Measurements from ENCODE around the gene ZBED4.
"Not testable (repeated sequence)": the region's sequence is repeated elsewhere in the genome, so short reads cannot be mapped to it uniquely, and the experiment has no call there.

The ZBED4 gene

DNA sequence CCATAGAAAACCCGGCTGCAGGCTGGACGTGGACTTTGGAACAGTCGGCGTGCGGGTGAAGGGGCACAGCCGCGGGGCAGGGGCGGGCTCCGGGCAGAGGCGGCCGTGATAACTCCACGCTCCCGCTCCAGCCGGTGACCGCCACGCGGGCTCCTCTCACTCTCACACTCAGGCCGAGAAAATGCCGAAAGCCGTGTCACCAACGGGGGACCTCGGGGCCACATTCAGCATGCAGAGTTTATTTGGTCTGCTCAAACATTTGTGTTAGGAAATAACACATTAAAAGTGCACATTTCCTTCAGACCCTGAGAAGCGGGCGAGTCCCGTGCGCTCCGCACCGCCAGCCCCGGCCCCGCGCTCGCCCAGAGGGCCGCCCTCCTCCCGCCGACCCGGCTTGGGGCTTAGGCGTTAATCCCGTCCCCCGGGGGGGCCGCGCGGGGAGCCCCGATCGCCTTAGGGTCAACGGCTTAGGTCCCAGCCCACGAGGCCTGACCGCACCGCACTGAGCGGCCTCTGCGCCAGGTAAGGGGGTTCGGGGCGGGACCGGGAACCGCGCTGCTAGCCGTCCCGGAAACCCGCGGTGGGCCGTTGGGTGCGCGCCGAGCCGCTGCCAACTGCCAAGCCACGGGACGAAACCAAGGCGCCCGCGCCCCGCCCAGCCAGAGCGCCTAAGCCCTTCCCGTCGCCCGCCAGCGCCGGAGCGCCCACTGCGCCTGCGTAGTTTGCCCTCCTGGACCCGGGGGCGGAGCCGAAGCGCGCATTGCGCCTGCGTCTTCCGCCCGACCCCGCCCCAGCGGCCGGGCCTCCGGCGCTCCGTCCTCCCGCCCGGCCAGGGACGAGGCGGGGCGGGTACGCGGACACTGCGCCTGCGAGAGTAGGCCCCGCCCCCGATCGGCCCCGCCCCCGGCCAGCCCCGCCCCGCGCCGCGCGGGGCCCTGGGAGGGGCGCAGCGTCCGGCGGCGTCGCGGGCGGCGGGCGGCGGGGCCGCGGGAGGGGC lies at the start of gene ZBED4:
TSS of gene ZBED4 (plus strand) at position 947 of the 997 bp plus-strand sequence. CDS start 29,819 bp downstream, outside the sequence.
- peak; percentile 100 for DNase-seq

DNA sequence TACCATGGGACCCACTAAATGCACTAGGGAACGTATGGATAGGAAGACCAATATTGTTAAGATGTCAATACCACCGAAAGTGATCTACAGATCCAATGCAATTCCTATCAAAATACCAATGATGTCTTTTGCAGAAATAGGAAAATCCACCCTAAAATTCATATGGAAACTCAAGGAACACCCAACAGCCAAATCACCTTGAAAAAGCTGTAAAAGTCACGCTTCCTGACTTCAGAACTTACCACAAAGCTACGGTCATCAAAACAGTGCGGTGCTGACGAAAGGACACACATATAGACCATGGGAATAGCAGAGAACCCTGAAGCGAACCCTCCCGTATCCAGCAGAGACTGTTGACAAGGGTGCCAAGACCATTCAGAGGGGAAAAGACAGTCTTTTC lies 46.5 kb upstream of the ZBED4 start:
- no peak for DNase-seq

GRCh38 chr22:49807780-49808708 lies 45.6 kb upstream of the ZBED4 start:
- no peak for DNase-seq

GRCh38 chr22:49810363-49811019 lies 43.2 kb upstream of the ZBED4 start:
- DNase-seq = no peak

DNA sequence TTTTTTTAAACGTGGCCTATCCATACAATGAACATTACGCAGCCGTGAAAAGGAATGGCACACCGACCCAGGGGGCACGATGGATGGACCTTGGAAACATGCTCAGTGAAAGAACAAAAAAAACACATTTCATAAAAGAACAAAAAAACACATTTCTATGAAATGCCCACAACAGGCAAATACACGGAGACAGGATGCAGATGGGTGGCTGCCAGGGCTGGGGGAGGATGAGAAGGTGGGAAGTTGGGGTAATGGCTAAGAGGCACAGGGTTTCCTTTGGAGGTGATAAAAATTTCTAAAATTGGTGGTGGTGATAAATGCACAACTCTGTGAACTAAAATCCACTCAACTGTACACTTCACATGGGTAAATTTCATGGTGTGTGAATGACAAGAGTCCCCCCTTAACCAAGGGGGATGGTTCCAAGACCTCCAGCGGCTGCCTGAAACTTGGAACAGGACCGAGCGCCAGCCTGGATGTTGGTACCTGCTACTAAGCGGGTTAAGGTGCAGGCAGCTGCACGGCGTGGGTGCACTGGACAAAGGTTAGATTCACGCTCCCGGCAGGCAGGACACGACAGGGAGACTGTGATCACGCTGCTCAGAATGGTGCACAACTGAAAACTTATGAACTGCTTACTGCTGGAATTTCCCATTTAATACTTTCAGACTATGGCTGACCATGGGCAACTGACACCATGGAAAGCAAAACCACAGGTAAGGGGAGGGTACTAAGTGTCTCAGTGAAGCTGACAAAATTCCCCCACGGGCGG lies 42.4 kb upstream of the ZBED4 start:
- DNase-seq = no peak

GRCh38 chr22:49812838-49813237 lies 40.8 kb upstream of the ZBED4 start:
- DNase-seq = no peak

GRCh38 chr22:49814164-49814686 lies 39.4 kb upstream of the ZBED4 start:
- DNase-seq = no peak

DNA sequence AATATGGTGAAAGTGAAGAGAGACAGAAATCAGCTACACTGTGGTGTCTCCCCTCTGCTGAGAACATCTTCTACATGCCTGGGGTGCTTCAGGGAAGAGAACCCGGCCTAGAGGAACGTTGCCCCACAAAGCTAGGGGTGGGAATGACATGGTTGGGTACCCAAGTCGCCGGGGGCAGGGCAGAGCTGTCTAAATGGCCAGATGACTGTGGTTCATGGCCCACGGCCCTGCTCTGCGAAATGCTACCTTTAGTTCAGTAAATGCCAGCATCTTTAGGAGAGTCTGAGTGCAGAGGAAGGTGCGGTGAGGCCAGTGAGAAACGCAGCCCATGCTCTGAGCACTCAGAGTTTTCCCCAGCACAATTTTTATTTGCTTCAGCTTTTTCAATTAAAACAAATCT lies 38.8 kb upstream of the ZBED4 start:
- no peak for DNase-seq

DNA sequence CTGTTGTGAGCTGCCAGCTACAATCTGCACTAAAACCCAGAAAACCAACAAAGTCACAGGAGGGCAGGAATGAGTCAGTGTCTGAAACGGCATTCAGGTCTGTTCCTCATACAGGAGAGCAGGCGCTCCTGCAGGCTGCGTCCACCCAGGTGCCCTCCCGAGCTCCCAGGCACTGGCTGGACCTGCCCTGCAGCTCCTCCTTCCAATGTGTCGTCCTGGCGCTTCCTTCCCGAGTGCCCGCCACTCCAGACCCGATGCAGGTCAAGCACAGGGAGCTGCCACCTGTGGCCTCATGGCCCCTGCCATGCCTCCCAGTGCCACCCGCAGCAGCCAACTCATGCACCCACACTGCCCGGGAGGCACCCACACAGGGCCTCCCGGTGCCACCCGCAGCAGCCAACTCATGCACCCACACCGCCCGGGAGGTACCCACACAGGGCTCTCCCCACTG lies 38.0 kb upstream of the ZBED4 start:
- DNase-seq = no peak

DNA sequence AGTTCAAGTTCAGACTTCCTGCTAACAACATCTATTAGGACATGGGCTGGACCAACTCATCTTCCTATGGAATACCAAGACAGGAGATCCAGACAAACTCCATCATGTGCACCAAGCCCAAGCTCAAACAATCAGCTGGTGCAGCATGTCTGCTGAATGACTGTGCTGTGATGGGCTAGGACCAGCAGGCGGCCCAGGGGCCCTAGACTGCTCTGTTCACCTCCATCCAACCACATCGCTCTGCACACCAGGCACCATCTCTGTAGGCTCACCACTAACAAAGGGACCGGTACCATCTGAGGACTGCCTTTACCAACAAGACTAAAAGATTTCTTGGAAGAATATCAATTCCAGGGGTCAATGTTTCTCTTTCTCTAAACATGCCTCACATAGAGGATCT lies 36.3 kb upstream of the ZBED4 start:
- no peak for DNase-seq

DNA sequence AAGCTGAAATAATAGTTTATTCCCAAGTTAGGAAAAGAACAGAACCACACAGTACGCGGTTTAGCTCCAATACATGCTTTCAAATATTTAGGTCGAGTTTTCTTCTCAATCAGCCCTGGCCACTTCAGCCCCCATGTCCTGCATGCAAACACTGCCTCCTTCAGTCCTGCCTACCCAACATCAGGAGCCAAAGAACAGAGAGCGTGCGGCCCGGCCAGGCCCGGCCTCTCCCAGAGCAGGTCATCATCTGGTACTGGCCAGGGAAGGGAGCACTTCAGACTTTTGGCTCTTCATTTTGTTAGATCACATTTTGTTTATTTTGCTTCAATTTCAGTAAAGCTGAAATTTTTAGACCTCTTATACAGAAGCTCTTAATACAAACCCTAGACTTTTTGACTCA lies 32.7 kb upstream of the ZBED4 start:
- no peak for DNase-seq

DNA sequence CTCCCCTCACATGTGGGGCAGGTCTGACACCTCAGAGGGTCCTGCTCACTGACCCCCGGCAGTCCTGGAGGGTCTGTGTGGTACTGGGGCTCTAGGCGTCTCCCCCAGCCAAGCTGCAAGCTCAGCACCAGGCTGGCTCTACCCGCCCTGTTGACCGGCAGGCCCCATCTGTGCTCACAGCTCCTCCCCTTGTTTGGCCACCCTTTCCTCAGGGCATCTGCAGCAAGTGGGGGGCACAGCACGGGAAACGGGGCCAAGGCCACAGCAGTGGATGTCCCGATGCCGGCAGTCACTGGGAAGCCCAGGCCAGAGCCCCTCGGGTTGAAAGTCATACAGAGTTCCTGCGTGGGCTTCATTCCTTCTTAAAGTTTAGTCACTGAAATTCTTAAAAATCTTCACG lies 31.9 kb upstream of the ZBED4 start:
- not testable (repeated sequence) for DNase-seq

GRCh38 chr22:49823289-49824045 lies 30.2 kb upstream of the ZBED4 start:
- no peak for DNase-seq

DNA sequence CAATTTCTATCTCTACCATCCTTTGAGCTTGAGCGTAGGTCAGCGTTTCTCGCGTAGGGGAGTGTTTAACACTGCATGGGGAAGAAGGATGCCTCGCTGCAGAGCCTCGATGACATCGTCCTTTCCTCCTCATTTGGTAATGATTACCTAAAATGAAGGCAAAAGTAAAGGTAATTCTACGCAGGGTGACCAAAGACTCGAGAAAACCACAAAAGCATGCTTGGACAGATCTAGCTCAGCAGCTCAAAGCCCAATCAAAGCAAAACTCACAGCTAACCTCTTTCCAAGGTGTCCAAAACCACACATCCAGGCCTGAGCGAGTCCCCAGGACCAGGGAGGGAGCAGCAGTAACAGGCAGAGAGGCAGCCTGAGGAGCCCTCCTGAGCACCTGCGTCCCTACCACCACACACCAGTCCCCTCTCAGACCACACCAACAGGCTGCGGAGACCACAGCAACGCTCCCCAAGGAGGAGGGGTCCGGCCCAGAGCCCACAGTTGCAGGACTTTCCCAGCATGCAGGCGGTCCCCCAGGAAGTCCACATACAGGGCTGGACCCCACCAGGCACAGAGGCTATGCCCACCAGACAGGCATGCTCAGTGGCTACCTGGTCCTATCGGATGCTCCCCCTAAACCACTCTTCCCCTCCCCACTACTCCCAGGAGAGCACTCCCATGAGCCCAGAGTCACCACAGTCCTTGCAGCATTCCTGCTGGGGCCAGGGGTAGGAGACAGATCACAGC lies 29.3 kb upstream of the ZBED4 start:
- no peak for DNase-seq

- no peak for DNase-seq
These were observed 28.7 kb upstream of the ZBED4 start for GRCh38 chr22:49824936-49825335.

- DNase-seq = no peak
These were observed 28.2 kb upstream of the ZBED4 start for GRCh38 chr22:49825436-49825835.

DNA sequence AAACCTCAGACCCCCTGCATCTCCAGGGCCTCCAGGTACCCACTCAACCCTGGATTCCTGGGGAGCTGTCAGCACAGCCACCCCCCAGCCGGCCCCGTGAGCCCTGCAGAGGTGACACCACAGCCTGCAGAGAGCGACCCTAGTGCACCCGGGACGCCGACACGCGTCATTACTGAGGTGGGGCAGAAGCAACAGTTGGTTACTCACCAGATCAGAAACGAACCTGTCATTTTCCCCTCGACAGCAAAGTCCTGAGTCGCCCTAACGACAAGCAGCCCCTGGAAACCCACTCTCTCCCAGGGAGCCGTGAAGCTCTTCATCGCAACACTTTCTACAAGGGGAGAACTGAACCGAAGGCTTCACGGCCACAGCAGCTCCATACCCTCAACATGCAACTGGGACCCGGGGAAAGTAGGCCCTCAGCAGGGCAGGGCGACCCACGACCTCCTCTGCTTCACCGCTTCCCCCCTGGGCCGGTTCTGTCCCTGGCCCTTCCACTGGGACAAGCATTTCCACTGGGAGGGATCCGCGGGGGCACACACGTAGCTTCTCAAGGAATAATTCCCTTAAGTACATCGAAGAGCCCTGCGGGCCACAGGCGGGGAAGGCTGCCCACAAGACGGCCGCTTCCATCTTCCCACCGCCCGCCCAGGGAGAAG lies 27.6 kb upstream of the ZBED4 start:
- DNase-seq = peak; percentile 87

- peak; percentile 70 for DNase-seq
These were observed 26.9 kb upstream of the ZBED4 start for GRCh38 chr22:49826603-49827270.

DNA sequence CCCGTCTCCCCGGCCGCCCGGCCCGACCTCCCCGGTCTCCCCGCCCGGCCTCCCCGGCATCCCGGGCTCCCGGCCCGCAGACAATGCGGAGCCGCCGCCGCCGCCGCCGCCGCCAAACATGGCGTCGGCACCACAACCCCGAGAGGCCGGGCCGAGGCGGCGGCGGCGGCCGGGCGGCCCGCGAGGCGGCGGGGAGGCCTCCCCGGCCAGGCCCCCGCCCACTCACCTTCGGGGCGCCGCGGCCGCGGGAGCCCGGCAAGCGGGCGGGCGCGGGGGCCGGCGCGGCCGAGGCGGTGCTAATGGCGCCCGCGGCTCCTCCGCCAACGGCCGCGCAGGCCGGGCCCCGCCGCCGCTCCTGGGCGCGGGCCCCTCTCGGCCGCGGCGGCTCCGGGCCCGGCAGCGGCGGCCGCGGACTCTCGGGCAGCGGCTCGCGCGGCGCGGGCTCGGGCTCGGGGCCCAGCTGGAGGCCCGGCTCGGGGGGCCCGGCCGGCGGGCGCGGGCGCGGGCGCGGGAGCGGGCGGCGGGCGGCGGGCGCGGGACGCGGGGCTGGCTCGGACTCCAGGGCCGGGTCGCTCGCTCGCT lies 26.3 kb upstream of the ZBED4 start:
- no peak for DNase-seq

Data from activated CD8-positive, alpha-beta memory T cell treated with anti-CD3 and anti-CD28 coated beads, Interleukin-2, amount 50 U/mL, for 48 hours (primary cell).